ENCODE measurements around the gene CCNF.

The CCNF gene

DNA sequence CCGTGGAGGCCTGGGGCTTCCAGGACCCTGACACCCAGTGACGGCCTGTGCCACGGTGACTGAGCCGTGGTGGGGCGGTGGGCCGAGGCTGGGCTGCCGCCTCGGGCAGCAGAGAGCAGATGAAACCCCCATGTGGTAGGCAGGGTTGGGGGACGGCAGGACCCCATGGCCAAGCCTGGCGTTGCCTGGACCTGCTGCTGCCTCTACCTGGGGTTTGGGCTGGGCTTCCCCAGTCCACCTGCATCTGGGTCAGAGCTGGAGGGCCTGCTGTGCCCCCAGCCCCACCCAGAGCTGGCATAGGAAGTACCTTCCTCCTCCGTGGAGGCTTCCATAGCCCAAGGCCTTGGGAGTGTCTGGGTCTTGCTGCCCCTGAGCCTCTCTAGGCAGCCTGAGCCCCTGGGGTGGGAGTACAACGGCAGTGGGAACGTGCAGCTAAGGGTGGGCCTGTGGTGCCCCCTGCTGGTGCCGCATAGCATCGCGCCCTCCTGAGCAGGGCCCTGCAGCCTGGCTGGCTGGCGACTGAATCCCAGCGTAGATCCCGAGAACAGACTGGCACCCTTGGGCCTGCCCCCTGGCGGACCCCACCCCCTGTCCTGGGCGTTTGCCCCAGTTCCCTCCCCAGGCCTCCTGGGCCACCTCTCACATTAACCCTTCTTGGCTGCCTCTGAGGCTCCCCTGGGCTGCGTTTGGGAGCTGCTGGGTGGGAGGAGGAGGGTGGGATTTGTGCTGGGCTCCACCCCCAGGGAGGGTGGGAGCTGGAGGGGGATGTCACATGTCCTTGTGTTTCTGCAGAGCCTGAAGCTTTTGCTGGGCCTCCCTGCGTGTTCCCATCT is 71.9 kb downstream of the CCNF start (continued):
- TF ChIP-seq, protein P1, sequence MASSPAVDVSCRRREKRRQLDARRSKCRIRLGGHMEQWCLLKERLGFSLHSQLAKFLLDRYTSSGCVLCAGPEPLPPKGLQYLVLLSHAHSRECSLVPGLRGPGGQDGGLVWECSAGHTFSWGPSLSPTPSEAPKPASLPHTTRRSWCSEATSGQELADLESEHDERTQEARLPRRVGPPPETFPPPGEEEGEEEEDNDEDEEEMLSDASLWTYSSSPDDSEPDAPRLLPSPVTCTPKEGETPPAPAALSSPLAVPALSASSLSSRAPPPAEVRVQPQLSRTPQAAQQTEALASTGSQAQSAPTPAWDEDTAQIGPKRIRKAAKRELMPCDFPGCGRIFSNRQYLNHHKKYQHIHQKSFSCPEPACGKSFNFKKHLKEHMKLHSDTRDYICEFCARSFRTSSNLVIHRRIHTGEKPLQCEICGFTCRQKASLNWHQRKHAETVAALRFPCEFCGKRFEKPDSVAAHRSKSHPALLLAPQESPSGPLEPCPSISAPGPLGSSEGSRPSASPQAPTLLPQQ (tag by site-specific recombination; IDR thresholded peaks at IDR 0.05), result peak; percentile 94
- TF ChIP-seq KLF8 (tag by site-specific recombination; IDR thresholded peaks at IDR 0.05), result 0 out of 2 replicates have a peak, but pooled peaks have one; percentile 22
- peak; percentile 76 for TF ChIP-seq ZIC2 (tag by site-specific recombination; IDR thresholded peaks at IDR 0.05)
- TF ChIP-seq IKZF3 (tag by site-specific recombination; IDR thresholded peaks at IDR 0.05), result peak; percentile 43; the same call in 1 of the 2 replicates
- peak; percentile 48; the same call in 1 of the 2 replicates for TF ChIP-seq ZNF660 (tag by site-specific recombination; IDR thresholded peaks at IDR 0.05)
- TF ChIP-seq ZNF394 (tag by site-specific recombination; IDR thresholded peaks at IDR 0.05; ENCODE audit: borderline replicate concordance), result peak; percentile 48; the same call in 1 of the 2 replicates
- peak; percentile 91 for TF ChIP-seq ZNF654 (tag by site-specific recombination; IDR thresholded peaks at IDR 0.05; ENCODE audit: low read depth)
- peak; percentile 90 for TF ChIP-seq SP2 (tag by site-specific recombination; IDR thresholded peaks at IDR 0.05)
- no peak for TF ChIP-seq ZNF76 (tag by site-specific recombination; IDR thresholded peaks at IDR 0.05; ENCODE audit: borderline replicate concordance, low read depth)

DNA sequence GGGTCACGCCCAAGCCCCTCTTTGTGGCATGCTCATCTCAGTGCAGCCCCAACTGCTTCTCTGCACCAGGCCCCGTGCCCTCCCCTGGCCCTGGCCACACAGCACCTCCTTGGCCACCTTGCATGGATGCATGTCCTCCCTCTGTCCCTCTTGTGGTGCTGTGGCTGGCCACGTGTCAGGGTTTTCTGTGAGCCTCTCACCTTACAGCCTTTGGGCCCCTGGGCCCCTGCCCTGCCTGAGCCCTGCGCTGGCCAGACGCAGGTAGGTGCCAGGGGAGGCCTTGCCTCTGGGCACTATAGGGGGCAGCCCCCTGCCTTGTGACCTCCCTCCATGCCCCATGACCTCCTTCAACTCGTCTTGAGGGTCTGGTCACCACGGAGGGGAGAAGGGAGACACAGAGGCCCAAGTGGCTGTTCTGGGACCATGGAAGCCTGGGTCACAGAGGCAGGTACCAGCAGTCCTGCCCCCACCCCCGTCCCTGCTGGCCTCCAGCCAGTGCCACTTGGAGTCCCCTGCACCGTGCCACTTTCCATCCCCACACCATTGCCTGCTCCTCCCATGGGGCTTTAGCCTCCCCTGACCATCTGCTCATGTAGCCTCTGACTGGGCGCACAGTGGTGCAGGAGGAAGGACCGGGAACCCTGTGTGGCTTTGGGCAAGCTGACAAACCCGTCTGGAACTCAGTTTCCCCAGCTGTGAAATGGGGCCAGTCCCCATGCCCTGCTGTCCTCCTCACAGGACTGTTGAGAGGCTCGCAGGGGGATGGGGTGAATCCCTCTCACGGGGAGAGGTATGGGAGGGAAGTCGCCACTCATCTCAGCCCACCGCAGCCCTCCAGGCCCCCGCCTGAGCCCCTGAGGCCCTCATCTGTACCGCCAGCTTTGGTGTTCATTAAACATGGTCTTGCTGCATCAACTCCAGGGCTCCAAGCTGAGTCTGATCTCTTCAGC is 73.0 kb downstream of the CCNF start:
- no peak for TF ChIP-seq ZFP37 (tag by site-specific recombination; IDR thresholded peaks at IDR 0.05)
- peak; percentile 53; the same call in 1 of the 2 replicates for TF ChIP-seq ZBTB8A (tag by site-specific recombination; IDR thresholded peaks at IDR 0.05)
- 0 out of 2 replicates have a peak, but pooled peaks have one; percentile 9 for TF ChIP-seq GLIS2 (tag by site-specific recombination; IDR thresholded peaks at IDR 0.05)
- no peak for TF ChIP-seq ZNF426 (tag by site-specific recombination; IDR thresholded peaks at IDR 0.05)
- TF ChIP-seq ZNF529 (tag by site-specific recombination; IDR thresholded peaks at IDR 0.05; ENCODE audit: insufficient replicate concordance), result no peak
- TF ChIP-seq ZNF624 (tag by site-specific recombination; IDR thresholded peaks at IDR 0.05), result no peak
- TF ChIP-seq ZNF214 (tag by site-specific recombination; IDR thresholded peaks at IDR 0.05; ENCODE audit: borderline replicate concordance), result no peak
- peaks cover 7% of the 10 kb centered on the region for H3K4me1 ChIP-seq (ENCODE audit: control insufficient read depth, insufficient read depth, low read length)
- ChIA-PET POLR2A (interaction anchor here (0.7 to 2.1 kb wide), 15 partner anchors 11 to 347 kb away, joined by 3 to 27 read pairs (median 5); partner anchors contain the start of genes AMDHD2, ATP6V0C, CCNF and DNASE1L2), CTCF (interaction anchor here (0.6 to 2.6 kb wide), 32 partner anchors 9 to 371 kb away, joined by 3 to 28 read pairs (median 4); partner anchors contain the start of genes ABCA3, ATP6V0C, CASKIN1 and CEMP1)
- no peaks in the 10 kb centered on the region for H3K9me3 ChIP-seq (ENCODE audit: control insufficient read depth, insufficient read depth, low read depth, low read length)
- no peak overlapping the region for H3K4me3 ChIP-seq (ENCODE audit: low read depth, low read length)
- H3K27ac ChIP-seq (ENCODE audit: extremely low read depth, low read depth, low read length), result no peak overlapping the region
- H3K36me3 ChIP-seq (ENCODE audit: control insufficient read depth in 2 of 2, insufficient read depth in 1 of 2, low read length in 2 of 2), result peaks cover 0 to 27% of the 10 kb centered on the region in 2 experiments; a peak in 2 of 3 replicates

DNA sequence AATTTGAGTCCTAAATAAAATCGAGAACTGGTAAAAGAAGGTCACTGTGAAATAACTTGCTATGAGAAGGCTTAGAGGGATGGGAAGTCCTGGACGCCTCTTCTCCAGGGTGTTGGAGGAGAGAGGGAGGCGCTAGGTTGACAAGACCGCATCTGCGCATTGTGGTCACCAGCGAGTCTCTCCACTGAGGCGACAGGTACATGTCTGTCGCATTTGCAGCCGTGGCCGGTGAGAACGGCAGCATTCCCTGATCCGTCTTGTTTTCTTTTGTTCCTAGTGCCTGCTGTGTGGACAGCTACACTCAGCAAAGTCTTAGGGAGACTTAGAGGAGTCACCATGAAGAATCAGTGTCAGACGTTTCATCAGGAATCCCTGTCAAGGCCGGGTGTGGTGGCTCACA is 76.4 kb downstream of the CCNF start:
- ChIA-PET CTCF (no interaction called here), POLR2A (no interaction called here)
- peaks cover 7% of the 10 kb centered on the region for H3K4me1 ChIP-seq (ENCODE audit: control insufficient read depth, insufficient read depth, low read length)
- TF ChIP-seq ZNF324 (tag by site-specific recombination; IDR thresholded peaks at IDR 0.05), result no peak
- no peak for TF ChIP-seq ZNF311 (tag by site-specific recombination; IDR thresholded peaks at IDR 0.05; ENCODE audit: borderline replicate concordance)
- TF ChIP-seq, protein P2, sequence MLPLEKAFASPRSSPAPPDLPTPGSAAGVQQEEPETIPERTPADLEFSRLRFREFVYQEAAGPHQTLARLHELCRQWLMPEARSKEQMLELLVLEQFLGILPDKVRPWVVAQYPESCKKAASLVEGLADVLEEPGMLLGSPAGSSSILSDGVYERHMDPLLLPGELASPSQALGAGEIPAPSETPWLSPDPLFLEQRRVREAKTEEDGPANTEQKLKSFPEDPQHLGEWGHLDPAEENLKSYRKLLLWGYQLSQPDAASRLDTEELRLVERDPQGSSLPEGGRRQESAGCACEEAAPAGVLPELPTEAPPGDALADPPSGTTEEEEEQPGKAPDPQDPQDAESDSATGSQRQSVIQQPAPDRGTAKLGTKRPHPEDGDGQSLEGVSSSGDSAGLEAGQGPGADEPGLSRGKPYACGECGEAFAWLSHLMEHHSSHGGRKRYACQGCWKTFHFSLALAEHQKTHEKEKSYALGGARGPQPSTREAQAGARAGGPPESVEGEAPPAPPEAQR (tag by site-specific recombination; IDR thresholded peaks at IDR 0.05), result no peak
- no peak for TF ChIP-seq ZNF623 (tag by site-specific recombination; IDR thresholded peaks at IDR 0.05)
- TF ChIP-seq ZNF23 (tag by site-specific recombination; IDR thresholded peaks at IDR 0.05; ENCODE audit: borderline replicate concordance), result no peak
- no peak for TF ChIP-seq ZNF561 (tag by site-specific recombination; IDR thresholded peaks at IDR 0.05; ENCODE audit: borderline replicate concordance)
- TF ChIP-seq YY2 (tag by site-specific recombination; IDR thresholded peaks at IDR 0.05), result no peak
- 0 out of 2 replicates have a peak, but pooled peaks have one; percentile 9 for TF ChIP-seq KLF1 (tag by site-specific recombination; IDR thresholded peaks at IDR 0.05)
- TF ChIP-seq ZNF600 (tag by site-specific recombination; IDR thresholded peaks at IDR 0.05), result no peak
- no peak for TF ChIP-seq MYNN (tag by site-specific recombination; IDR thresholded peaks at IDR 0.05; ENCODE audit: borderline replicate concordance)
- TF ChIP-seq ZNF585B (tag by site-specific recombination; IDR thresholded peaks at IDR 0.05), result no peak
- TF ChIP-seq ZNF391 (tag by site-specific recombination; IDR thresholded peaks at IDR 0.05; ENCODE audit: borderline replicate concordance, low read depth), result no peak
- no peak for TF ChIP-seq KLF8 (tag by site-specific recombination; IDR thresholded peaks at IDR 0.05)
- no peak for TF ChIP-seq SP3 (tag by site-specific recombination; IDR thresholded peaks at IDR 0.05)

More for the DNA sequence above, 76.4 kb downstream of the CCNF start:
- H3K27ac ChIP-seq (ENCODE audit: extremely low read depth, low read depth, low read length), result no peak overlapping the region
- H3K4me3 ChIP-seq (ENCODE audit: low read depth, low read length), result no peak overlapping the region
- H3K9me3 ChIP-seq (ENCODE audit: control insufficient read depth, insufficient read depth, low read depth, low read length), result no peaks in the 10 kb centered on the region
- H3K36me3 ChIP-seq (ENCODE audit: control insufficient read depth in 2 of 2, insufficient read depth in 1 of 2, low read length in 2 of 2), result no peaks in the 10 kb centered on the region; a peak in 1 of 3 replicates

Data from HEK293 (cell line).